ENCODE data around the gene TMEM229B.

Gene TMEM229B

DNA sequence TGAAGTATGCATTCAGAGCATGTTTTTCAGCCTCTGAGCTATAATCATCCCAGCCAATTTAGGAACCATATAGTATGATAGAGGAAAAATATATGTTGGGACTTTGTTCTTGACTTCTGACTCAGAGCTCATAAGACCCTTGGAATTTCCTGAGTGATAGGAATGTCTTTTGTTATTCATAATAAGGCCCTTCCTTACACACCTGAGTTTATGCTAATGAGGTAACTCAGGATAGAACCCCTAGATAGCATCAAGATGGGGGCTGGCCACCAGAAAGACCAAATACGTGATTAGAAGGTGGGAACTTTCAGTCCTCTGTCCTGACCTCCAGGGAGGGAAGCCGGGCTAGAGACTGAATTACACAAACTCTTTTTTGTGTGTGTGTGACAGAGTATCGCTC is 44.1 kb downstream of the TMEM229B start:
- Histone ChIP-seq H3K79me1 (ENCODE audit: low read depth, low read length) (no peaks in the 10 kb centered on the region), H3K4me2 (ENCODE audit: insufficient read depth, low read length, poor library complexity, severe bottlenecking) (no peak overlapping the region), H2BK15ac (ENCODE audit: low read length) (no peak overlapping the region), H2BK120ac (ENCODE audit: low read depth, low read length) (no peak overlapping the region), H2AK5ac (ENCODE audit: low read depth, low read length) (no peak overlapping the region), H3K23ac (ENCODE audit: low read depth, low read length, poor library complexity) (no peak overlapping the region), H2AFZ (ENCODE audit: low read length) (no peak overlapping the region), H4K91ac (ENCODE audit: low read depth, low read length, poor library complexity) (no peak overlapping the region), H3K27me3 (ENCODE audit: control insufficient read depth in 3 of 3, insufficient read depth in 3 of 3, low read depth in 1 of 3, low read length in 3 of 3) (peaks cover 0 to 17% (median 0%) of the 10 kb centered on the region in 3 experiments), H3K9me3 (replicated peaks in 1 of 2; ENCODE audit: control insufficient read depth in 2 of 2, insufficient read depth in 1 of 2, low read depth in 1 of 2, low read length in 2 of 2) (no peaks in the 10 kb centered on the region), H3K9ac (ENCODE audit: low read depth, low read length, poor library complexity) (no peak overlapping the region), H3K4me3 (ENCODE audit: low read length in 2 of 2) (no peak overlapping the region), H2BK5ac (ENCODE audit: low read length) (no peak overlapping the region), H3K18ac (ENCODE audit: low read length) (no peak overlapping the region), H4K8ac (ENCODE audit: low read depth, low read length) (no peak overlapping the region), H3K27ac (replicated peaks; ENCODE audit: low read length) (no peak overlapping the region), H3K36me3 (replicated peaks in 1 of 2; ENCODE audit: control insufficient read depth in 2 of 2, insufficient read depth in 2 of 2, low read length in 2 of 2) (no peaks in the 10 kb centered on the region), H3K14ac (ENCODE audit: low read length) (no peak overlapping the region), H2BK12ac (ENCODE audit: low read length) (no peak overlapping the region), H3K4me1 (ENCODE audit: control insufficient read depth in 2 of 2, insufficient read depth in 1 of 2, low read depth in 1 of 2, low read length in 2 of 2) (no peaks in the 10 kb centered on the region), H3K4ac (ENCODE audit: low read length) (no peak overlapping the region)
- no peak for DNase-seq (ENCODE audit: low spot score)
- WGBS, 2 donors (ENCODE audit: extremely low coverage in 2 of 2, insufficient read length in 2 of 2, insufficient replicate concordance in 1 of 2): no CpG with 5 or more reads among the region's 3 CpGs

DNA sequence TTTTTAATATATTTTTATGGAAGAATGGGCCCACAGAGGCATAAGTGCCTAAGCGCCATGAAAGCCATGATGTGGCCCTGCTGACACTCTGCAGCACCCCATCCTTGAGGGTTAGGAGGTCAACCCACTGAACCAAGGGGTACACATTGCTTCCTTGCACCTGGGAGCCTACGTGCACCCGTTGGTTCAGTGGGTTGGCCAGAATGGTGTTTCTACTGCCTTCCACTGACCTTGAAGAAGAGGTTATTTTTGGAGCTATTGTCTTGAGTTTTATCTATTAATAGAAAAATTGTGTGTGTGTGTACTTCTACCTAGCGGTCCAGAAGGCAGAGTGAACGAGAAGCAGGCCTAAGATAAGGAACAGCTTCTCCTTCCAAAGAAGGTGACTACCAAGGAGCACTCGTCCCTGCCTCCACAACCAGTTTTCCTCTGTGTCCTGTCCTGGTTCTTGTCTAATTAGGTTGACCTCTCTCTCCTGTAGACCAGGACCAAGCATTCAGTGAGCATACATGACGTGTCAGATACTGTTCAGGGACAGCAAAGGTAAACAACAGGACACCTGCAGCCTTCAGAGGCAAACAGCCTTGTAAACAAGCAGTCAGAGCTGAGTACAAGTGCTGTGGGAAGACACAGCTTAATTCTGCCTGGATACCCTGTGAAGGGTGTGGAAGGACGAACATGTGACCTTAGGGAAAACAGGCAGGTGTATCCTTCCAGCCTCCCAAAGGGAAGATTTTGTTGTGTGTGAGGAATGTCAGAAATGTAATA is 46.2 kb downstream of the TMEM229B start:
- no peak overlapping the region for H2BK15ac ChIP-seq (ENCODE audit: low read length)
- H3K9ac ChIP-seq (ENCODE audit: low read depth, low read length, poor library complexity): no peak overlapping the region
- no peak overlapping the region for H3K4me3 ChIP-seq (ENCODE audit: low read length in 2 of 2)
- no peak overlapping the region for H2BK120ac ChIP-seq (ENCODE audit: low read depth, low read length)
- H4K8ac ChIP-seq (ENCODE audit: low read depth, low read length): no peak overlapping the region
- no peaks in the 10 kb centered on the region for H3K79me1 ChIP-seq (ENCODE audit: low read depth, low read length)
- H3K27me3 ChIP-seq (ENCODE audit: control insufficient read depth in 3 of 3, insufficient read depth in 3 of 3, low read depth in 1 of 3, low read length in 3 of 3): peaks cover 0 to 17% (median 0%) of the 10 kb centered on the region in 3 experiments
- no peak overlapping the region for H3K4ac ChIP-seq (ENCODE audit: low read length)
- H3K4me2 ChIP-seq (ENCODE audit: insufficient read depth, low read length, poor library complexity, severe bottlenecking): no peak overlapping the region
- H2AK5ac ChIP-seq (ENCODE audit: low read depth, low read length): no peak overlapping the region
- H2BK12ac ChIP-seq (ENCODE audit: low read length): no peak overlapping the region
- no peak overlapping the region for H2AFZ ChIP-seq (ENCODE audit: low read length)
- no peaks in the 10 kb centered on the region for H3K4me1 ChIP-seq (ENCODE audit: control insufficient read depth in 2 of 2, insufficient read depth in 1 of 2, low read depth in 1 of 2, low read length in 2 of 2)
- WGBS, 2 donors (ENCODE audit: extremely low coverage in 2 of 2, insufficient read length in 2 of 2, insufficient replicate concordance in 1 of 2): no CpG with 5 or more reads among the region's 8 CpGs
- H3K9me3 ChIP-seq (replicated peaks in 1 of 2; ENCODE audit: control insufficient read depth in 2 of 2, insufficient read depth in 1 of 2, low read depth in 1 of 2, low read length in 2 of 2): no peaks in the 10 kb centered on the region
- no peak overlapping the region for H4K91ac ChIP-seq (ENCODE audit: low read depth, low read length, poor library complexity)
- no peak overlapping the region for H3K18ac ChIP-seq (ENCODE audit: low read length)
- no peak overlapping the region for H3K14ac ChIP-seq (ENCODE audit: low read length)
- no peaks in the 10 kb centered on the region for H3K36me3 ChIP-seq (replicated peaks in 1 of 2; ENCODE audit: control insufficient read depth in 2 of 2, insufficient read depth in 2 of 2, low read length in 2 of 2)
- no peak overlapping the region for H3K27ac ChIP-seq (replicated peaks; ENCODE audit: low read length)
- no peak overlapping the region for H3K23ac ChIP-seq (ENCODE audit: low read depth, low read length, poor library complexity)
- DNase-seq (ENCODE audit: low spot score): no peak
- H2BK5ac ChIP-seq (ENCODE audit: low read length): no peak overlapping the region

DNA sequence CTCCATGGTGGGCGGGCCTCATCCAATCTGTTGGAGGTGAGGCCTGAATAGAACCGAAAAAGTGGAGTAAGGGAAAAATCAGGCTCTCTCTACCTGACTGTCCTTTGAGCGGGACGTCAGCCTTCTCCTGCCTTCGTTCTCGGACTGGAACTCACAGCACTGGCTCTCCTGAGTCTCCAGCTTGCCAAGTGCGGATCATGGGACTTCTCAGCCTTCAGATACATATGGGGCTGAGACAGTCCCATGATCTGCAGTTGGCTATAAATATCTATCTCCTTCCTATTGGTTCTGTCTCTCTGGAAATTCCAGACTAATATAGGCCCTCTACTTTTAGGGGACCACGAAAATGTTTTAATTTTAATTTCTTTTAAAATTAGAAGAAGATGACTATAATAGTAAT is 46.8 kb downstream of the TMEM229B start:
- no peak overlapping the region for H2BK15ac ChIP-seq (ENCODE audit: low read length)
- no peak overlapping the region for H4K91ac ChIP-seq (ENCODE audit: low read depth, low read length, poor library complexity)
- H3K79me1 ChIP-seq (ENCODE audit: low read depth, low read length): no peaks in the 10 kb centered on the region
- H3K9me3 ChIP-seq (replicated peaks in 1 of 2; ENCODE audit: control insufficient read depth in 2 of 2, insufficient read depth in 1 of 2, low read depth in 1 of 2, low read length in 2 of 2): no peaks in the 10 kb centered on the region
- no peaks in the 10 kb centered on the region for H3K36me3 ChIP-seq (replicated peaks in 1 of 2; ENCODE audit: control insufficient read depth in 2 of 2, insufficient read depth in 2 of 2, low read length in 2 of 2)
- no peaks in the 10 kb centered on the region for H3K4me1 ChIP-seq (ENCODE audit: control insufficient read depth in 2 of 2, insufficient read depth in 1 of 2, low read depth in 1 of 2, low read length in 2 of 2)
- no peak overlapping the region for H3K9ac ChIP-seq (ENCODE audit: low read depth, low read length, poor library complexity)
- H2BK5ac ChIP-seq (ENCODE audit: low read length): no peak overlapping the region
- no peak overlapping the region for H4K8ac ChIP-seq (ENCODE audit: low read depth, low read length)
- no peak overlapping the region for H2BK120ac ChIP-seq (ENCODE audit: low read depth, low read length)
- WGBS, 2 donors (ENCODE audit: extremely low coverage in 2 of 2, insufficient read length in 2 of 2, insufficient replicate concordance in 1 of 2): no CpG with 5 or more reads among the region's 8 CpGs
- H3K23ac ChIP-seq (ENCODE audit: low read depth, low read length, poor library complexity): no peak overlapping the region
- H3K27me3 ChIP-seq (ENCODE audit: control insufficient read depth in 3 of 3, insufficient read depth in 3 of 3, low read depth in 1 of 3, low read length in 3 of 3): peaks cover 0 to 17% (median 0%) of the 10 kb centered on the region in 3 experiments
- H3K4me2 ChIP-seq (ENCODE audit: insufficient read depth, low read length, poor library complexity, severe bottlenecking): no peak overlapping the region
- no peak overlapping the region for H3K18ac ChIP-seq (ENCODE audit: low read length)
- DNase-seq (ENCODE audit: low spot score): no peak
- no peak overlapping the region for H3K27ac ChIP-seq (replicated peaks; ENCODE audit: low read length)
- no peak overlapping the region for H2AFZ ChIP-seq (ENCODE audit: low read length)
- no peak overlapping the region for H2AK5ac ChIP-seq (ENCODE audit: low read depth, low read length)
- no peak overlapping the region for H3K4ac ChIP-seq (ENCODE audit: low read length)
- no peak overlapping the region for H3K14ac ChIP-seq (ENCODE audit: low read length)
- no peak overlapping the region for H3K4me3 ChIP-seq (ENCODE audit: low read length in 2 of 2)
- no peak overlapping the region for H2BK12ac ChIP-seq (ENCODE audit: low read length)

DNA sequence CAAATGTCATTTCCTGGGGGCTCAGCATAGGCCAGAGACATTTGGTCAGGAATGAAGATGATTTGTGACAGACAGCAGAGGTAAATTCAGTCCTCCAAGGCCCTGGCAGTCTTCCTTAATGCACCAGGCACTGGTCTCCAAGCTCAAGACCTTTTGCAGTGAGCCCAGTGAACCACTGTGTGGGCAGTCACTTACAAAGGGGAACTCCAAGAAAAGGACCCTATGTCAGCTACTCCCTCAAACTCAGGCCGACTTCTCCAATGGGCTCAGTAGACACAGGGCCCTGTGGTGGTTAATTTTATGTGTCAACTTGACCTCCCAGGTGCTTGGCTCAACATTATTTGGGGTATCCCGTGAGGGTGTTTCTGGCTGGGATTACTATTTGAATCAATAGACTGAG is 47.3 kb downstream of the TMEM229B start:
- Histone ChIP-seq H3K27ac (replicated peaks; ENCODE audit: low read length) (no peak overlapping the region), H3K4ac (ENCODE audit: low read length) (no peak overlapping the region), H2BK12ac (ENCODE audit: low read length) (no peak overlapping the region), H3K18ac (ENCODE audit: low read length) (no peak overlapping the region), H2AFZ (ENCODE audit: low read length) (no peak overlapping the region), H3K27me3 (ENCODE audit: control insufficient read depth in 3 of 3, insufficient read depth in 3 of 3, low read depth in 1 of 3, low read length in 3 of 3) (peaks cover 0 to 17% (median 0%) of the 10 kb centered on the region in 3 experiments), H2BK15ac (ENCODE audit: low read length) (no peak overlapping the region), H3K9me3 (replicated peaks in 1 of 2; ENCODE audit: control insufficient read depth in 2 of 2, insufficient read depth in 1 of 2, low read depth in 1 of 2, low read length in 2 of 2) (no peaks in the 10 kb centered on the region), H4K91ac (ENCODE audit: low read depth, low read length, poor library complexity) (no peak overlapping the region), H3K4me3 (ENCODE audit: low read length in 2 of 2) (no peak overlapping the region), H3K9ac (ENCODE audit: low read depth, low read length, poor library complexity) (no peak overlapping the region), H2AK5ac (ENCODE audit: low read depth, low read length) (no peak overlapping the region), H2BK5ac (ENCODE audit: low read length) (no peak overlapping the region), H4K8ac (ENCODE audit: low read depth, low read length) (no peak overlapping the region), H3K36me3 (replicated peaks in 1 of 2; ENCODE audit: control insufficient read depth in 2 of 2, insufficient read depth in 2 of 2, low read length in 2 of 2) (no peaks in the 10 kb centered on the region), H3K23ac (ENCODE audit: low read depth, low read length, poor library complexity) (no peak overlapping the region), H2BK120ac (ENCODE audit: low read depth, low read length) (no peak overlapping the region), H3K4me2 (ENCODE audit: insufficient read depth, low read length, poor library complexity, severe bottlenecking) (no peak overlapping the region), H3K79me1 (ENCODE audit: low read depth, low read length) (no peaks in the 10 kb centered on the region), H3K14ac (ENCODE audit: low read length) (no peak overlapping the region), H3K4me1 (ENCODE audit: control insufficient read depth in 2 of 2, insufficient read depth in 1 of 2, low read depth in 1 of 2, low read length in 2 of 2) (no peaks in the 10 kb centered on the region)
- no CpG with 5 or more reads among the region's 2 CpGs for WGBS, 2 donors (ENCODE audit: extremely low coverage in 2 of 2, insufficient read length in 2 of 2, insufficient replicate concordance in 1 of 2)
- no peak for DNase-seq (ENCODE audit: low spot score)
